Stimulated activated CD4-positive, alpha-beta T cell treated with anti-CD3 and anti-CD28 coated beads, TNF-alpha, amount 100 ng/mL, for 48 hours (primary cell): Measurements from ENCODE around the gene SORCS2.

Experiments used
- DNase-seq, 3 donors: peaks; one replicate each; pipeline ENCODE4 v3.0.0-alpha.2; 2020; ENCODE audit warnings: low read depth in 3 of 3

Gene SORCS2

GRCh38 chr4:7741946-7742806, 549.8 kb downstream of the SORCS2 start:
- no peak for DNase-seq

DNA sequence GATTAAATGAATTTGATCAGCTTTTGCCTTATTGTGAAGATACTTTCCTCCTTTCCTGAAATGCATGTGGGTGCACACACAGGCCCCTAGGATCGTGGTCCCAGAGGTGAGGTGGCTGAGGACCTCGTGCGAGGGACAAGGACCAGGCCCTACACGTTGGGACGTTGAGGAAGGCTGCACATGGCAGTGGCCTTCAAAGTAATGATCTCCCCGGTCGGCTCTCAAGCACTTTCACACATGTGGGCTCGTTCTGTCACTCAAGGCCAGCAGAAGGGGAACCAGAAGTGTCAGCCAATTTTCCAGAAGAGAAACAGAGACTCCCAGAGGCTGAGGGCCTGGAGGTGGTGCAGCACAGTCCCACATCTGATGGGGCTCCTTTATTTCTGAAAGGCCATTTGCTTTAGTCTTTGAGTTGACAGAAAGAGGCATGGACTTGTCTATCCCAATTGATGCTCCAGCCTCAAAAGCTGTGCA, 550.5 kb downstream of the SORCS2 start:
- no peak for DNase-seq

- DNase-seq: no peak
These were observed 551.9 kb downstream of the SORCS2 start for GRCh38 chr4:7744142-7744804.

GRCh38 chr4:7745301-7745885, 553.1 kb downstream of the SORCS2 start:
- no peak for DNase-seq

GRCh38 chr4:7746351-7747061, 554.2 kb downstream of the SORCS2 start:
- DNase-seq: no peak

- DNase-seq: no peak
These were observed 554.7 kb downstream of the SORCS2 start for GRCh38 chr4:7747062-7747385.

GRCh38 chr4:7747566-7747965, 555.2 kb downstream of the SORCS2 start:
- DNase-seq: no peak

DNA sequence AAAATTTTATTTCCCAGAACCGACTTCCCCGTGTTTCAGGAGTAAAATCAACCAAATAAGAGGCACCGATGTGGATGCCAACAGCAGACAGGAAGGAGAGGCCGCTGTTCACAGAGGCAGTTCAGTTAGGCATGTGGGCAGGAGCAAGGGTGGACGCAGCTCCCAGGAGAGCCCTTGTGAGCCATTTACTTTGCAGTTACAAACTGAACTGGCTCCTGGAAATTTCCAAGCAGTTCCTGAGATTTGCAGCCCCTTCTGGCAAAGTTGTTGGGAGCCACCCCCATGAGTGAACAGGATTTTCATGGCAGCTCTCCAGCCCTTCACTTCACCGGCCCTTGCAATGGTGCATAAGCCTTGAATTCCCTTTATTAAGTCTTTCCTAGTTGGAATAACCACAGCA, 558.2 kb downstream of the SORCS2 start:
- DNase-seq: no peak

DNA sequence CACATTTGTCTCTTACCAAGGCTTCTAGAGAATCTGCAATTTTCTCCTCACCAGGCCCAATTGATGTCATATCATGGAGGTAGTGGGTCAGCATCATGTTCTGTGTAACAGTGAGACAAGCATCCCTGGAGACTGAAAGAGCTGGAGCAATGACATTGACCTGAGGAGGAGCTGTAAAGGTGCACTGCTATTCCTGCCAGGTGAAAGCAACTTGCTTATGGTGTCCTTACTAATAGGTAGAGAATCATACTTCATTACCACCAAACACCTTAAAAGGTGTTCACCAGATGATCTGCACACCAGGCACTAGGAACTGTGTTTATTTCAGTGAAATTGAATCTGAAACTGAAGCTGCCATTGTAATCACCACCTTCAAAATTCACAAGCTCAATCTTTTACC, 558.6 kb downstream of the SORCS2 start:
- DNase-seq: no peak

- no peak for DNase-seq
These were observed 560.3 kb downstream of the SORCS2 start for GRCh38 chr4:7752649-7753048.

GRCh38 chr4:7753271-7753670, 560.9 kb downstream of the SORCS2 start:
- no peak for DNase-seq

- no peak for DNase-seq
These were observed 561.7 kb downstream of the SORCS2 start for GRCh38 chr4:7753931-7754465.

GRCh38 chr4:7754565-7755262, 562.4 kb downstream of the SORCS2 start:
- DNase-seq: no peak

- DNase-seq: no peak
These were observed 563.2 kb downstream of the SORCS2 start for GRCh38 chr4:7755561-7755960.

GRCh38 chr4:7756071-7756470, 563.7 kb downstream of the SORCS2 start:
- no peak for DNase-seq

DNA sequence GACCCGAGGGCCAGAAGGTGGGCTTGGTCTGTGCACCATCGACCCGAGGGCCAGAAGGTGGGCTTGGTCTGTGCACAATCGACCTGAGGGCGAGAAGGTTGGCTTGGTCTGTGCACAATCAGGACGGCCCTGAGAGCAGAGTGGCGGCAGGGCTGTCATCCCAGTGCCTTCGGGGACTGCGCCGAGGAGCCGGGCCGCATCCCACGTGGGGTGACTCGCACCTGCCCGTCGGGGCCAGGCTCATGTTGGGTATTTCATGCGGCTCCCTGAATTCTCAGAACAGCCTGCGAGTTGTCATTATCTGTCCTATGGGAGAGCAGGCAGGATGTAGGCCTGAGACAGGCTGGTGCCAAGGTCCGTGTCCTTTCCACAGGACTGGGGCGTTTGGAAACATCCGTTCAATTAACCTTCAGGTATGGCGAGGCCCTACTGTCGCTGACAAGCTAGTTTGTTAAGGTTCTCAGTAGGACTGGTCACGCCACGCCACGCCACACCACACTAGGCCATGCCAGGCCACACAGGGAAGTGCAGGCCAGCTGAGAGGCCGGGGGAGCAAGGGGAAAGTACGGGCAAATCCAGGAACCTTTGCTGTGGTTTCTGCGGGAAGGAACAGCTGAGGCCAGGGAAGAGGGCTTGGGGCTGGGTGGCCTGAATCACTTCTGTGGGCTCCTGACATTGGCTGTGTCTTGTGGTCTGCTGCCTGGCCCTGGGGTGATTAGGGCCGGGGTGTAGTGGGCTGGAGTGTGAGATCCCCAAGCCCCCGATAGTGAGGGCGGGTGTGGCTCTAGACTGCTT, 564.4 kb downstream of the SORCS2 start:
- no peak for DNase-seq

DNA sequence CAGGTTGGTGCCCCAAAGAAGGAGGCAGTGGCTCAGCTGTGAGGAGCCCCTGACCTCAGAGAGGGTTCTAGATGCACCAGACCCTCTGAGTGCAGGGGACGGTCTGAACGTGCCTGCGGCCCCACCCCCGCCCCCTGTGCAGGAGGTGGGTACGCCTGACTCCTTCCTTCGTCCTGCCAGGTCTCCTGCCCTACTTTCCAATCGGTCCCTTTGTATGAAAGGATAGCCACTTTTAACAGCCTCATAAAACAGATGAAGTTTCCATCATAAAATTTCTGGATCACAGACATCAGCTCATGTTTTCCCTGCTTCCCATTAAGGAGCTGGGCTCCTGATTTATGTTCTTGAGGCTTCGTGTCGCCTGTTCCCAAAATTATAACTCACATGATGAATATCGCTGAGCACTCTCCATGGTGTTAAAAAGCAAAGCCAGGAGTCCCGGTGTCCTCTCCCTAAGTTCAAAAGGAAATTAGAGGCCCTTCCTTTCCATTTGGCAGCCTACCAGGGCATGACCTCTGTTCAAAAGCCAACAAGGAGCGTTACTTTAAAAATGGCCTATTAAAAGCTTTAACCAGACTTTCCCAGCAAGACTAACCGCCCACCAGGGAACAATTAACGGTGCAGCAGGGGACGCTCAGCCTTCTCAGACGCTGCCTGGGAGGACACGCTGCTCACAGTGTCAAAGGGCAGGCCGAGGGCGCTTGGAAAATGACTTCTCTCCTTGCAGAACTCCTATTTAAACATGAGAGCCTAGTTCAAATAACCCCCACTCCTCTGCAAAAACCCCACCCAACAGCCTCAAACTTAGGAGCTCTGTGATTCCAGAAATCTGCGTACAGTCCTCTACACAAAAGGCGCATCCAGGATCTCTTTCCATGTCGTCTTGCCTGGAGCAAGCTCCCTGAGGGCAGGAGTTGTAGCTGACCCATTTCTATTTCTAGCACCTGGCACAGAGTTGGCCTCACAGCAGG, 565.4 kb downstream of the SORCS2 start:
- DNase-seq: no peak

DNA sequence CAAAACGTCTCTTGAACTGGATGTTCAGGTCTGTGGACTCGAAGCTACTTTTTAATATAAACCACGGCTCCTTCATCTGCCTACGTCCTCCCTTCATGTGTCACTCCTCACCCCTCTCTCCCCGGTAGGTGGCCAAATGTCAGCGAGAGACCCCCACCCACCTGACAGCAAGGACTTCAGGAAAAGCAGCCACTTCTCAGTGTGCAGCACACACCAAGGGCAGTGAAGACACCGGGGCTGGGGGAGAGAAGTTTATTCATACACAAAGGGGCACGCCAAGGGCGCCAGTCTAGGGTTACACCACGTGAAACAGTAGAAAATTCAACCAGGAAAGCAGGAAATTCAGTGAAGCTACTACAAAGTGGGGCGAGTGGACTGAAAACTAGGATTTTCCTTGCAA, 566.1 kb downstream of the SORCS2 start:
- DNase-seq: no peak

GRCh38 chr4:7759216-7759615, 566.9 kb downstream of the SORCS2 start:
- DNase-seq: peak; percentile 37 to 57 (median 57)
